Activated CD8-positive, alpha-beta memory T cell treated with anti-CD3 and anti-CD28 coated beads for 4 hours (primary cell): Measurements from ENCODE around the gene F2.
"Not testable (repeated sequence)": the region's sequence is repeated elsewhere in the genome, so short reads cannot be mapped to it uniquely, and the experiment has no call there.

Experiments
- DNase-seq, 2 donors: peaks; one replicate each; pipeline ENCODE4 v3.0.0-alpha.2; 2020; ENCODE audit warnings: low read depth in 2 of 2

Gene F2

GRCh38 chr11:46719048-46719542, at the start of gene F2:
F2 (plus strand) TSS chr11:46719213; CDS start chr11:46719236, 23 bp downstream.
- DNase-seq: no peak

- no peak for DNase-seq
These were observed 49.3 kb upstream of the F2 start for GRCh38 chr11:46669711-46670139.

- DNase-seq: not testable (repeated sequence)
These were observed 48.5 kb upstream of the F2 start for GRCh38 chr11:46670521-46670920.

- DNase-seq: no peak
These were observed 47.1 kb upstream of the F2 start for GRCh38 chr11:46671958-46672315.

- no peak for DNase-seq
These were observed 46.6 kb upstream of the F2 start for GRCh38 chr11:46672381-46672839.

GRCh38 chr11:46673713-46674462, 45.1 kb upstream of the F2 start:
- DNase-seq: no peak

- DNase-seq: no peak
These were observed 44.3 kb upstream of the F2 start for GRCh38 chr11:46674463-46675287.

GRCh38 chr11:46675288-46675851, 43.6 kb upstream of the F2 start:
- DNase-seq: no peak

GRCh38 chr11:46675949-46676348, 43.1 kb upstream of the F2 start:
- DNase-seq: no peak

GRCh38 chr11:46676436-46677158, 42.4 kb upstream of the F2 start:
- DNase-seq: no peak

GRCh38 chr11:46677169-46677568, 41.8 kb upstream of the F2 start:
- DNase-seq: no peak

- no peak for DNase-seq
These were observed 40.8 kb upstream of the F2 start for GRCh38 chr11:46677991-46678740.

GRCh38 chr11:46678741-46679130, 40.3 kb upstream of the F2 start:
- no peak for DNase-seq

- no peak for DNase-seq
These were observed 39.5 kb upstream of the F2 start for GRCh38 chr11:46679241-46680163.

- no peak for DNase-seq
These were observed 38.8 kb upstream of the F2 start for GRCh38 chr11:46680164-46680760.

- DNase-seq: no peak
These were observed 38.2 kb upstream of the F2 start for GRCh38 chr11:46680815-46681214.

GRCh38 chr11:46681814-46682213, 37.2 kb upstream of the F2 start:
- DNase-seq: no peak

- DNase-seq: no peak
These were observed 36.0 kb upstream of the F2 start for GRCh38 chr11:46682773-46683752.
